GM12874 (cell line): Measurements from ENCODE around the gene C1orf52.

Experiments used
- CTCF ChIP-seq: IDR thresholded peaks from 2 replicates; pipeline ENCODE4 v1.5.1; 2011; ENCODE audit warnings: low read depth, mild to moderate bottlenecking, control low read depth, low read length, moderate library complexity; ENCODE audit not compliant: insufficient read depth

The C1orf52 gene

GRCh38 chr1:85228972-85229371, 30.5 kb downstream of the C1orf52 start:
- no peak for TF ChIP-seq CTCF

- TF ChIP-seq CTCF: no peak
Measured at GRCh38 chr1:85225624-85226380, 33.7 kb downstream of the C1orf52 start.

GRCh38 chr1:85224734-85225623, 34.5 kb downstream of the C1orf52 start:
- no peak for TF ChIP-seq CTCF

- no peak for TF ChIP-seq CTCF
Measured at GRCh38 chr1:85224295-85224694, 35.2 kb downstream of the C1orf52 start.

GRCh38 chr1:85223334-85223733, 36.1 kb downstream of the C1orf52 start:
- no peak for TF ChIP-seq CTCF

- no peak for TF ChIP-seq CTCF
Measured at GRCh38 chr1:85220756-85221201, 38.7 kb downstream of the C1orf52 start.

GRCh38 chr1:85219853-85220610, 39.4 kb downstream of the C1orf52 start:
- no peak for TF ChIP-seq CTCF
